B cell (primary cell): ENCODE data around the gene SLC13A4. TPM values are rescaled to one million over a fixed set of nuclear protein-coding genes. Genes with fewer than 3 reads are reported as not detected.

Experiments
- ATAC-seq: fragments of 200-7000 bp; cut with Tn5 transposase; one replicate; pipeline ENCODE4 v1.10.0; 2021; ENCODE audit warnings: low read depth, mild to moderate bottlenecking, moderate number of reproducible peaks, moderate library complexity
- CTCF ChIA-PET: fragments of 350-600 bp; sonication (Branson Sonifier 250); formaldehyde crosslinking; loops from one replicate; lab custom pipeline; 2021; ENCODE audit warnings: antibody characterized with exemption, inconsistent platforms; lab: Charles Lee
- POLR2A ChIA-PET: fragments of 350-600 bp; sonication (Branson Sonifier 250); formaldehyde crosslinking; loops from one replicate; lab custom pipeline; 2021; ENCODE audit warnings: antibody characterized with exemption; lab: Charles Lee
- DNase-seq: peaks from one replicate; pipeline ENCODE4 v3.0.0; 2013
- H2AFZ ChIP-seq: 2 replicates; pipeline ENCODE4 v1.6.1; 2012; ENCODE audit warnings: mild to moderate bottlenecking, low read depth, low read length; ENCODE audit not compliant: insufficient read depth, poor library complexity, severe bottlenecking
- H3K27ac ChIP-seq, 2 donors: 1 replicate in 1 of 2; 2 replicates in 1 of 2; pipeline ENCODE4 v1.5.1; 2012 to 2013; ENCODE audit warnings: low read length in 2 of 2, mild to moderate bottlenecking in 2 of 2, moderate library complexity in 1 of 2
- H3K27me3 ChIP-seq, 4 experiments: fragments of 200-600 bp in 1 of 4; sonication (generic) in 1 of 4; replicated peaks in 1 of 4; 1 replicate in 2 of 4; 2 replicates in 2 of 4; pipeline versions ENCODE4 v1.6.1 to v1.7.0; 2013 to 2016; ENCODE audit warnings: low read length in 3 of 4, mild to moderate bottlenecking in 2 of 4, mixed read lengths in 1 of 4, moderate library complexity in 1 of 4; ENCODE audit not compliant: insufficient read depth in 4 of 4, control insufficient read depth in 3 of 4; ENCODE audit errors: control extremely low read depth in 1 of 4
- H3K36me3 ChIP-seq, 2 experiments: replicated peaks in 1 of 2; 1 replicate in 1 of 2; 2 replicates in 1 of 2; pipeline versions ENCODE4 v1.6.1 to v1.7.1; 2013; ENCODE audit warnings: low read length in 1 of 2; ENCODE audit not compliant: insufficient read depth in 2 of 2, control insufficient read depth in 1 of 2; ENCODE audit errors: control extremely low read depth in 1 of 2, extremely low read depth in 1 of 2
- H3K4me1 ChIP-seq, 2 donors: fragments of 200-600 bp in 1 of 2; sonication (generic) in 1 of 2; 1 replicate in 1 of 2; 2 replicates in 1 of 2; pipeline versions ENCODE4 v1.5.1 to v1.6.1; 2013 to 2017; ENCODE audit warnings: low read length in 2 of 2; ENCODE audit not compliant: control insufficient read depth in 2 of 2, insufficient read depth in 2 of 2
- H3K4me2 ChIP-seq: replicated peaks from 2 replicates; pipeline ENCODE3; 2012; ENCODE audit warnings: mild to moderate bottlenecking, low read depth, low read length; ENCODE audit not compliant: poor library complexity, severe bottlenecking
- H3K4me3 ChIP-seq, 5 experiments: fragments of 200-600 bp in 1 of 5; sonication (generic) in 1 of 5; 1 replicate in 3 of 5; 2 replicates in 2 of 5; pipeline versions ENCODE4 v1.5.1 to v1.7.0; 2011 to 2016; ENCODE audit warnings: low read length in 4 of 5, mild to moderate bottlenecking in 4 of 5, low read depth in 2 of 5, control low read depth in 1 of 5, moderate library complexity in 1 of 5; ENCODE audit not compliant: insufficient read depth in 1 of 5; ENCODE audit errors: control extremely low read depth in 1 of 5, extremely low read depth in 1 of 5
- H3K79me2 ChIP-seq: fragments of 200-600 bp; sonication (generic); one replicate; pipeline ENCODE4 v1.6.0; 2016; ENCODE audit warnings: low read length; ENCODE audit not compliant: control insufficient read depth, insufficient read depth
- H3K9ac ChIP-seq: fragments of 200-600 bp; sonication (generic); 2 replicates; pipeline ENCODE4 v1.6.1; 2017; ENCODE audit warnings: mild to moderate bottlenecking, low read length, moderate library complexity
- H3K9me3 ChIP-seq, 3 donors: one replicate each; pipeline versions ENCODE4 v1.6.1 to v1.7.1; 2013; ENCODE audit warnings: low read length in 2 of 3; ENCODE audit not compliant: control insufficient read depth in 2 of 3, insufficient read depth in 1 of 3; ENCODE audit errors: control extremely low read depth in 1 of 3
- H4K20me1 ChIP-seq: 2 replicates; pipeline ENCODE4 v1.6.0; 2012; ENCODE audit warnings: mild to moderate bottlenecking, low read length; ENCODE audit not compliant: insufficient read depth, control insufficient read depth, poor library complexity, severe bottlenecking
- H3K27ac Mint-ChIP-seq: one replicate; pipeline ENCODE4 v1.8.0; 2021; ENCODE audit warnings: mixed read lengths
- H3K27me3 Mint-ChIP-seq: one replicate; pipeline ENCODE4 v1.8.0; 2021; ENCODE audit warnings: mixed read lengths
- H3K4me1 Mint-ChIP-seq: one replicate; pipeline ENCODE4 v1.8.0; 2021; ENCODE audit warnings: mixed read lengths
- H3K4me3 Mint-ChIP-seq: one replicate; pipeline ENCODE4 v1.8.0; 2021; ENCODE audit warnings: mixed read lengths
- H3K9me3 Mint-ChIP-seq: one replicate; pipeline ENCODE4 v1.8.0; 2022; ENCODE audit warnings: mixed read lengths; ENCODE audit not compliant: insufficient read depth
- CTCF ChIP-seq: fragments of 200-600 bp; IDR thresholded peaks from one replicate; pipeline ENCODE4 v1.8.0; 2022; ENCODE audit warnings: antibody characterized with exemption, mild to moderate bottlenecking
- EZH2 ChIP-seq: IDR thresholded peaks from 2 replicates; pipeline ENCODE4 v1.6.1; 2012; ENCODE audit warnings: borderline replicate concordance, low read depth, mild to moderate bottlenecking, moderate library complexity, low read length; ENCODE audit not compliant: insufficient read depth, poor library complexity, severe bottlenecking
- WGBS: methylation state at CpG from one replicate; pipeline ENCODE4 v1.1.5; 2013; ENCODE audit warnings: missing lambda C conversion rate; ENCODE audit not compliant: insufficient coverage; 5-methylcytosine and 5-hydroxymethylcytosine counted together
- intact Hi-C: fragments of 100-400 bp; cut with micrococcal nuclease; formaldehyde crosslinking; loops from one replicate; pipeline ENCODE4 v1.10.0; 2022
- polyA plus RNA-seq: library from polyadenylated mRNA; depleted of rRNA; stranded (reverse); fragments of >200 nt; gene quantifications from 2 replicates; pipeline ENCODE4 v1.2.3, GENCODE V29; 2012
- total RNA-seq, 2 donors: library from RNA; stranded (reverse); fragments of 120-200 nt in 1 of 2; gene quantifications; 1 replicate in 1 of 2; 2 replicates in 1 of 2; pipeline versions ENCODE4 v1.2.3 to v1.2.4, GENCODE V29; 2013 to 2022

The SLC13A4 gene
- total and polyA plus RNA-seq, 2 donors (not counting 1 experiment from before 2014, with no cell fraction given) = not detected

GRCh38 chr7:135755351-135755753, 27.4 kb upstream of the SLC13A4 start:
- intact Hi-C loops = no loop called here
- no peak overlapping the region for H3K27ac Mint-ChIP-seq

More at GRCh38 chr7:135755351-135755753, 27.4 kb upstream of the SLC13A4 start:
- Mint-ChIP-seq H3K4me3 (no peak overlapping the region), H3K4me1 (no peaks in the 10 kb centered on the region), H3K27me3 (peaks cover 29% of the 10 kb centered on the region), H3K9me3 (peaks cover 6% of the 10 kb centered on the region)
- DNase-seq (no peak), ATAC-seq (no peak)
- peaks cover 0 to 4% (median 0%) of the 10 kb centered on the region in 3 donors for H3K9me3 ChIP-seq
- H3K4me2 ChIP-seq = no peak overlapping the region
- CTCF ChIA-PET = no interaction called here
- H3K9ac ChIP-seq = no peak overlapping the region
- peaks cover 0 to 4% of the 10 kb centered on the region in 2 donors for H3K4me1 ChIP-seq
- H2AFZ ChIP-seq = no peak overlapping the region
- POLR2A ChIA-PET = no interaction called here
- no peaks in the 10 kb centered on the region for H4K20me1 ChIP-seq
- WGBS = 96% methylated on average over 10 of the region's 11 CpGs
- H3K27me3 ChIP-seq = peaks cover 0 to 12% (median 0%) of the 10 kb centered on the region in 4 experiments
- no peaks in the 10 kb centered on the region for H3K36me3 ChIP-seq
- no peak overlapping the region for H3K4me3 ChIP-seq
- no peak for TF ChIP-seq CTCF
- no peak for TF ChIP-seq EZH2
- H3K79me2 ChIP-seq = no peaks in the 10 kb centered on the region
- no peak overlapping the region for H3K27ac ChIP-seq
